ENCODE results near the gene DLG2. TPM values are rescaled to one million over a fixed set of nuclear protein-coding genes. Genes with fewer than 3 reads are reported as not detected.
"Not testable (repeated sequence)": the region's sequence is repeated elsewhere in the genome, so short reads cannot be mapped to it uniquely, and the experiment has no call there.

Gene DLG2
- total RNA-seq, 2 donors from 2014 or later = 3.8 to 16.4 TPM

GRCh38 chr11:83448686-83449085, 2178.5 kb downstream of the DLG2 start:
- no peaks in the 10 kb centered on the region for H3K4me1 ChIP-seq (ENCODE audit: control insufficient read depth in 1 of 2, low read depth in 2 of 2)
- DNase-seq (ENCODE audit: low spot score) (no peak), ATAC-seq (ENCODE audit: insufficient number of reproducible peaks, low FRiP score, low read depth) (no peak)
- H3K9me3 ChIP-seq = no peaks in the 10 kb centered on the region
- no peak overlapping the region for H3K4me3 ChIP-seq
- no peaks in the 10 kb centered on the region for H3K27me3 ChIP-seq (replicated peaks; ENCODE audit: insufficient read depth)
- no peaks in the 10 kb centered on the region for H3K36me3 ChIP-seq
- TF ChIP-seq CTCF (IDR thresholded peaks at IDR 0.05) = no peak
- H3K27ac ChIP-seq = no peak overlapping the region

- not testable (repeated sequence) for H3K4me3 ChIP-seq; H3K36me3 ChIP-seq; ATAC-seq (ENCODE audit: insufficient number of reproducible peaks, low FRiP score, low read depth); H3K27me3 ChIP-seq (replicated peaks; ENCODE audit: insufficient read depth); H3K27ac ChIP-seq; H3K4me1 ChIP-seq (ENCODE audit: control insufficient read depth in 1 of 2, low read depth in 2 of 2); H3K9me3 ChIP-seq; DNase-seq (ENCODE audit: low spot score)
Observed at GRCh38 chr11:83443880-83444279, 2183.3 kb downstream of the DLG2 start.

- Histone ChIP-seq H3K4me1 (ENCODE audit: control insufficient read depth in 1 of 2, low read depth in 2 of 2) (no peaks in the 10 kb centered on the region), H3K9me3 (no peaks in the 10 kb centered on the region), H3K36me3 (no peaks in the 10 kb centered on the region), H3K27ac (no peak overlapping the region), H3K27me3 (replicated peaks; ENCODE audit: insufficient read depth) (no peaks in the 10 kb centered on the region), H3K4me3 (no peak overlapping the region)
- ATAC-seq (ENCODE audit: insufficient number of reproducible peaks, low FRiP score, low read depth) (no peak), DNase-seq (ENCODE audit: low spot score) (no peak)
- TF ChIP-seq CTCF (IDR thresholded peaks at IDR 0.05) = no peak
Observed at GRCh38 chr11:83441601-83442000, 2185.5 kb downstream of the DLG2 start.

- H3K36me3 ChIP-seq = no peaks in the 10 kb centered on the region
- ATAC-seq (ENCODE audit: insufficient number of reproducible peaks, low FRiP score, low read depth) = no peak
- no peak for DNase-seq (ENCODE audit: low spot score)
- H3K4me1 ChIP-seq (ENCODE audit: control insufficient read depth in 1 of 2, low read depth in 2 of 2) = no peaks in the 10 kb centered on the region
- no peaks in the 10 kb centered on the region for H3K27me3 ChIP-seq (replicated peaks; ENCODE audit: insufficient read depth)
- TF ChIP-seq CTCF (IDR thresholded peaks at IDR 0.05) = no peak
- no peak overlapping the region for H3K27ac ChIP-seq
- no peaks in the 10 kb centered on the region for H3K9me3 ChIP-seq
- H3K4me3 ChIP-seq = no peak overlapping the region
Observed at GRCh38 chr11:83441171-83441570, 2186.0 kb downstream of the DLG2 start.

- Histone ChIP-seq H3K4me3 (no peak overlapping the region), H3K4me1 (ENCODE audit: control insufficient read depth in 1 of 2, low read depth in 2 of 2) (no peaks in the 10 kb centered on the region), H3K27me3 (replicated peaks; ENCODE audit: insufficient read depth) (no peaks in the 10 kb centered on the region), H3K9me3 (no peaks in the 10 kb centered on the region), H3K36me3 (no peaks in the 10 kb centered on the region), H3K27ac (no peak overlapping the region)
- no peak for TF ChIP-seq CTCF (IDR thresholded peaks at IDR 0.05)
- ATAC-seq (ENCODE audit: insufficient number of reproducible peaks, low FRiP score, low read depth) = peak; percentile 6
- no peak for DNase-seq (ENCODE audit: low spot score)
Observed at GRCh38 chr11:83438438-83438837, 2188.7 kb downstream of the DLG2 start.

GRCh38 chr11:83437939-83438338, 2189.2 kb downstream of the DLG2 start:
- Histone ChIP-seq H3K4me1 (ENCODE audit: control insufficient read depth in 1 of 2, low read depth in 2 of 2) (no peaks in the 10 kb centered on the region), H3K27me3 (replicated peaks; ENCODE audit: insufficient read depth) (no peaks in the 10 kb centered on the region), H3K9me3 (no peaks in the 10 kb centered on the region), H3K27ac (no peak overlapping the region), H3K4me3 (no peak overlapping the region), H3K36me3 (no peaks in the 10 kb centered on the region)
- DNase-seq (ENCODE audit: low spot score) (no peak), ATAC-seq (ENCODE audit: insufficient number of reproducible peaks, low FRiP score, low read depth) (no peak)
- TF ChIP-seq CTCF (IDR thresholded peaks at IDR 0.05) = no peak

Measured in thoracic aorta (tissue), 2 donors.